RCC 7860 (cell line): Measurements from ENCODE around the gene WNT1.

ENCODE experiments used
- DNase-seq: peaks from one replicate; pipeline ENCODE4 v3.0.0-alpha.2; 2015; ENCODE audit warnings: low spot score
- FAIRE-seq: peaks from 2 replicates; lab custom pipeline; 2012; peaks lifted over from hg19 to GRCh38; lab: Jason Lieb, UNC

WNT1 gene

DNA sequence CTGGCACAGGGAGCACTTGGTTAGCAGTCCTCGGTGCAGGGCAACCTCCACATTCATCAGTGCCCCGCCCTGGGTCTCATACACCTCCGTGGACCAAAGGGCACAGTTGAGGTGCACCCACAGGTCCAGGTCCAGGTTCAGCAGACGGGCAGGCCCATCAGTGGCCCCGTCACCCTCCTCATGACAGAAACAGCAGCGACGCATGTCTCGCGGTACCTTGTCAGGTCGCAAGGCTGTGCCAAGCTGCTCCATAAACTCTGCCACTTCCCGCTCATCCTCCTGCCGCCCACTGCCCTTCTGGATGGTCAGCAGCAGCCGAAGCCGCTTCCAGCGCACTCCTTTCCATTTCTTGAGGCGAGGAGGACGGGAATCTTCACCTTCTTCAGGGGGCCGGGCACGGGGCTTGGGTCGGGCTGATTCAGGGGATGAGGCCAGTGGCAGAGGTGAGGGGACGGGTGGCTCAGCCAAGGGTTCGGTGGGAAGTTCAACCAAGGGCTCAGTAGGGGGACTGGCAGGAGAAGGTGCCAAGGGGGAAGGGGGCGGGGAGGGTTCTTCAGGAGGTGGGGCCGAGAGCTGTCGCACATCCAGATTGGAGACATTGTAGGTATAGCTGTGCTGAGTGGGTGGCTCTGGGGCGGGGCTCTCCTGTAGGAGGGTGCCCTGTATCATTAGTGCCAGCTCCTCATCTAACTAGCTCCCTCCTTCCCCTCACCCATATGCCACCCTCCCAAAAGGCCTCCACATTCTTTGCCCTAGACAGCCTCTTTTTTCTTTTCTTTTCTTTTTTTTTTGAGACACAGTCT, 48.8 kb downstream of the WNT1 start:
- FAIRE-seq (no peak), DNase-seq (no peak)

DNA sequence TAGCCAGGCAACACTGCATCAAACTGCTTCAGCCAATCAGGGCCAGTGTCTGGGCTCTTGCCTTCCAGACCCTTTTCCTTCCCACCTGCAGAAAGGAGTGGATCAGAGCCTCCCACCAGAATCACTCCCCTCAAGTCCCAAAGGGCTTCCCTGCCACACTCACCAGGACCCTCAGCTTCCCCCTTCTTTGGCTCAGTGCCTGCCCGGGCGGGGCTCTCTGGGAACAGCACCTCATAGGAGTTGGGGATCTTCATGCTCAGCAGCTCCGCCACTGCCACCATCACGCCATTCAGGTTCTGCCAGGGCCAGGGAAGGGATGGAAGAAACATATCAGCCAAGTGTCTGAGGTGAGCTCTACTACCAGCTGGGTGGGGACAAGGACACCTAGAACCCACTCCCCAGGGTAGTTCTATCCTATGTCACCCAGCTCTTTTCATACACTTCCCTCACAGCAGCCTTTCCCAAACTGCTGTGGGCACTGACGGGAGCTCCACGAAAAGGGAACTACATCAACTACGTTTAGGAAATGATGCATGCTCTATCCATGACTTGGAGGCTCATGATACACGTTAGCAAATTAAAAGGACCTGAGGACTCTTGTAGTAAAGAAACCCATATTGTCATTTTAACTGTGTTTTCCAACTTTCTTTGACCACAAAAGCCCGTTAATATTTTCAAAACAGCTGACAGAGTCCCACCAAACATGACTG, 49.9 kb downstream of the WNT1 start:
- FAIRE-seq (no peak), DNase-seq (no peak)

- FAIRE-seq = no peak
- no peak for DNase-seq
These were observed 50.6 kb downstream of the WNT1 start for GRCh38 chr12:49028666-49029275.

GRCh38 chr12:49030119-49030518, 52.0 kb downstream of the WNT1 start:
- no peak for DNase-seq
- FAIRE-seq = no peak

DNA sequence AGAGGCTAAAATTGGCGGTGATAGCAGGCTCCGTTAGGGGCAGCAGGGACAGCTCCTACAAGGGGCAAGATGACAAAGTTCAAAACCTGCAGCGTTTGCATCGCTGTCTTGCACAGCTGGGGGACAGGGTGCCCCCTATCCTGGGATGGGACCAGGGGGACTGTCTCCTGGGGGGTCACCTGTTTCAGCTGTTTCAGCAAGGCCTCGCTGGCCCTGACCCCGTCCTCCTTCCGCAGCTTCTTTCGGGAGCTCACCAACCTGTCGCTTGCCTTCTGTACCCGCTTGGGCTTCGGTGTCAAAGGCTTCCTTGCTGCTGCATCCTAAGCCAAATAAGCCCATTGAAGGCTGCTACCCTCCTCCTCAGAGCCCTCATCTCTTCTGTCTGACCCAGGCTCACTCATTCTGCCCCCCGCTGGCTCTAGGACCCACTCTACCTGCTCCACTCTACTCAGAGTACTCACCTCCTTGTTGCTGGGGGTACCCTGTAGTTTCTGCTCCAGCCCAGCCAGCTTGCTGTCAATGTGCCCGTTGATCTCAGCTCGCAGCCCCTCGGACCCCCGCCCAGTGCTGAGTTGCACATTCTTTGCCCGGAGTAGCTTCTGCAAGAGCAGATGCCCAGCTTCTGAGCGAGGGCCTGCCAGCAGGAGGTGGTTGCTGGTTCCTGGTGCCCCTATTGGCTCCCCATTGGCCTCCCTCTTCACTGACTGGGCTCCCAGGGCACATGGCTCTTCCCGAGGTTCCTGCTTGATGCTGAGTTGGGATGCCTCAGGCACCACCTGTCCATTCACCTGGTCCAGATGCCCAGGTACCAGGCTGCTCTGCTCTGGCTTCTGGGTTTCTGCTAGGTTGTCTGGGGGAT, 52.8 kb downstream of the WNT1 start:
- no peak for DNase-seq
- FAIRE-seq = no peak

GRCh38 chr12:49031573-49032161, 53.5 kb downstream of the WNT1 start:
- no peak for FAIRE-seq
- DNase-seq = no peak
